ENCODE measurements around the gene CCR5AS.
"Not testable (repeated sequence)": the region's sequence is repeated elsewhere in the genome, so short reads cannot be mapped to it uniquely, and the experiment has no call there.

Gene CCR5AS

GRCh38 chr3:46427916-46428833, 21.3 kb upstream of the CCR5AS start:
- DNase-seq: no peak

- not testable (repeated sequence) for DNase-seq
These were observed 20.5 kb upstream of the CCR5AS start for GRCh38 chr3:46427404-46427803.

GRCh38 chr3:46426476-46426875, 19.6 kb upstream of the CCR5AS start:
- DNase-seq: not testable (repeated sequence)

- no peak for DNase-seq
These were observed 16.7 kb upstream of the CCR5AS start for GRCh38 chr3:46423588-46423987.

- DNase-seq: no peak
These were observed 15.8 kb upstream of the CCR5AS start for GRCh38 chr3:46422617-46423016.

GRCh38 chr3:46420931-46421330, 14.1 kb upstream of the CCR5AS start:
- no peak for DNase-seq

GRCh38 chr3:46419816-46420215, 12.9 kb upstream of the CCR5AS start:
- no peak for DNase-seq

GRCh38 chr3:46417841-46418611, 11.2 kb upstream of the CCR5AS start:
- no peak for DNase-seq

- DNase-seq: no peak
These were observed 10.1 kb upstream of the CCR5AS start for GRCh38 chr3:46416811-46417510.

GRCh38 chr3:46416125-46416810, 9.4 kb upstream of the CCR5AS start:
- DNase-seq: no peak

- DNase-seq: no peak
These were observed 7.9 kb upstream of the CCR5AS start for GRCh38 chr3:46414739-46415138.

- DNase-seq: no peak
These were observed 7.1 kb upstream of the CCR5AS start for GRCh38 chr3:46413951-46414350.

GRCh38 chr3:46412786-46413298, 6.0 kb upstream of the CCR5AS start:
- DNase-seq: no peak

GRCh38 chr3:46411271-46411670, 4.4 kb upstream of the CCR5AS start:
- no peak for DNase-seq

- DNase-seq: no peak
These were observed 3.8 kb upstream of the CCR5AS start for GRCh38 chr3:46410669-46411068.

GRCh38 chr3:46409739-46410489, 3.0 kb upstream of the CCR5AS start:
- no peak for DNase-seq

GRCh38 chr3:46408853-46409252, 2.0 kb upstream of the CCR5AS start:
- no peak for DNase-seq

- no peak for DNase-seq
These were observed 1.1 kb upstream of the CCR5AS start for GRCh38 chr3:46407970-46408369.

- no peak for DNase-seq
These were observed 451 bp downstream of the CCR5AS start for GRCh38 chr3:46406443-46406787.

- no peak for DNase-seq
These were observed 1.4 kb downstream of the CCR5AS start for GRCh38 chr3:46405301-46406019.

GRCh38 chr3:46402902-46403301, 4.0 kb downstream of the CCR5AS start:
- DNase-seq: not testable (repeated sequence)

Data from NCI-H1048 (cell line).